PC-3 (cell line): ENCODE data around the gene MED22.

ENCODE experiments used
- EZH2 ChIP-seq: fragments of 300-600 bp; sonication (generic); IDR thresholded peaks from one replicate; pipeline ENCODE4 v1.6.1; 2017; ENCODE audit warnings: antibody characterized with exemption, mild to moderate bottlenecking, low read length; ENCODE audit not compliant: unreplicated experiment
- EZH2phosphoT487 ChIP-seq: fragments of 300-600 bp; sonication (generic); IDR thresholded peaks from 2 replicates; pipeline ENCODE4 v1.6.1; 2018; ENCODE audit warnings: mild to moderate bottlenecking, antibody characterized with exemption, low read length, borderline replicate concordance
- TF ChIP-seq, protein P1 (sequence below): fragments of 300-600 bp; sonication (generic); conservative IDR thresholded peaks from 2 replicates; pipeline ENCODE4 v1.5.1; 2017; ENCODE audit warnings: antibody characterized with exemption, low read depth, mild to moderate bottlenecking, low read length

GRCh38 chr9:133321411-133321935 is 26.5 kb downstream of the MED22 start:
- TF ChIP-seq EZH2 (no peak), EZH2phosphoT487 (no peak)
- TF ChIP-seq, protein P1, sequence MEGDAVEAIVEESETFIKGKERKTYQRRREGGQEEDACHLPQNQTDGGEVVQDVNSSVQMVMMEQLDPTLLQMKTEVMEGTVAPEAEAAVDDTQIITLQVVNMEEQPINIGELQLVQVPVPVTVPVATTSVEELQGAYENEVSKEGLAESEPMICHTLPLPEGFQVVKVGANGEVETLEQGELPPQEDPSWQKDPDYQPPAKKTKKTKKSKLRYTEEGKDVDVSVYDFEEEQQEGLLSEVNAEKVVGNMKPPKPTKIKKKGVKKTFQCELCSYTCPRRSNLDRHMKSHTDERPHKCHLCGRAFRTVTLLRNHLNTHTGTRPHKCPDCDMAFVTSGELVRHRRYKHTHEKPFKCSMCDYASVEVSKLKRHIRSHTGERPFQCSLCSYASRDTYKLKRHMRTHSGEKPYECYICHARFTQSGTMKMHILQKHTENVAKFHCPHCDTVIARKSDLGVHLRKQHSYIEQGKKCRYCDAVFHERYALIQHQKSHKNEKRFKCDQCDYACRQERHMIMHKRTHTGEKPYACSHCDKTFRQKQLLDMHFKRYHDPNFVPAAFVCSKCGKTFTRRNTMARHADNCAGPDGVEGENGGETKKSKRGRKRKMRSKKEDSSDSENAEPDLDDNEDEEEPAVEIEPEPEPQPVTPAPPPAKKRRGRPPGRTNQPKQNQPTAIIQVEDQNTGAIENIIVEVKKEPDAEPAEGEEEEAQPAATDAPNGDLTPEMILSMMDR: no peak
